Upper lobe of left lung (tissue), 6 donors: ENCODE results near the gene PLTP. TPM values are rescaled to one million over a fixed set of nuclear protein-coding genes. Genes with fewer than 3 reads are reported as not detected.
A peak's percentile ranks its signal among the peaks of the same experiment; 100 is the strongest.

Experiments
- ATAC-seq, 2 donors: fragments of 200-7000 bp; cut with Tn5 transposase; one replicate each; pipeline ENCODE4 v1.9.1; 2022; ENCODE audit warnings: mild to moderate bottlenecking in 2 of 2, moderate library complexity in 2 of 2; ENCODE audit not compliant: low FRiP score in 2 of 2
- DNase-seq, 2 donors: peaks; one replicate each; pipeline ENCODE4 v3.0.0-alpha.2; 2019 to 2020
- H3K27ac ChIP-seq, 4 donors: fragments of 200-600 bp; sonication (generic); one replicate each; pipeline ENCODE4 v1.5.1; 2016 to 2019
- H3K27me3 ChIP-seq, 4 donors: fragments of 200-600 bp; sonication (generic); one replicate each; pipeline ENCODE4 v1.5.1; 2017 to 2019
- H3K36me3 ChIP-seq, 4 donors: fragments of 200-600 bp; sonication (generic); one replicate each; pipeline ENCODE4 v1.5.1; 2016 to 2019
- H3K4me1 ChIP-seq, 4 donors: fragments of 200-600 bp; sonication (generic); one replicate each; pipeline ENCODE4 v1.5.1; 2018 to 2019
- H3K4me3 ChIP-seq, 4 donors: fragments of 200-600 bp; sonication (generic); one replicate each; pipeline ENCODE4 v1.5.1; 2017 to 2019; ENCODE audit warnings: mild to moderate bottlenecking in 2 of 4, moderate library complexity in 1 of 4
- H3K9me3 ChIP-seq, 4 donors: fragments of 200-600 bp; sonication (generic); one replicate each; pipeline ENCODE4 v1.5.1; 2018 to 2019
- CTCF ChIP-seq, 6 experiments: fragments of 450-650 bp in 4 of 6; fragments of 200-600 bp in 2 of 6; sonication (generic) in 2 of 6; IDR thresholded peaks; one replicate each; pipeline ENCODE4 v1.5.1; 2016 to 2019; ENCODE audit warnings: antibody characterized with exemption in 6 of 6
- EP300 ChIP-seq, 4 donors: sonication (generic); formaldehyde crosslinking; IDR thresholded peaks; one replicate each; pipeline ENCODE4 v1.5.1; 2017; ENCODE audit warnings: antibody characterized with exemption in 4 of 4, control low read depth in 2 of 4
- POLR2A ChIP-seq, 4 donors: fragments of 450-650 bp; IDR thresholded peaks; one replicate each; pipeline ENCODE4 v1.5.1; 2016 to 2017; ENCODE audit warnings: antibody characterized with exemption in 4 of 4, mild to moderate bottlenecking in 2 of 4
- POLR2AphosphoS5 ChIP-seq, 2 donors: sonication (generic); formaldehyde crosslinking; IDR thresholded peaks; one replicate each; pipeline ENCODE4 v1.5.1; 2017; ENCODE audit warnings: antibody characterized with exemption in 2 of 2
- WGBS, 2 donors: methylation state at CpG; one replicate each; pipeline ENCODE4 v1.1.5; 2017 to 2018; 5-methylcytosine and 5-hydroxymethylcytosine counted together
- total RNA-seq, 6 donors: library from RNA; depleted of rRNA in 4 of 6; stranded (reverse); fragments of >200 nt in 4 of 6; gene quantifications; one replicate each; pipeline versions ENCODE4 v1.1.0 to v1.2.1, GENCODE V29; 2016 to 2021
- donor health status: DM: no; HTN: no; CAD: no; lungs with moderate emphysema.
- donor health status: DM: no; HTN: yes; CAD: no; lungs with severe emphysema.

PLTP gene
- total RNA-seq, 6 donors from 2014 or later = 28.9 to 169 (median 57.8) TPM

DNA sequence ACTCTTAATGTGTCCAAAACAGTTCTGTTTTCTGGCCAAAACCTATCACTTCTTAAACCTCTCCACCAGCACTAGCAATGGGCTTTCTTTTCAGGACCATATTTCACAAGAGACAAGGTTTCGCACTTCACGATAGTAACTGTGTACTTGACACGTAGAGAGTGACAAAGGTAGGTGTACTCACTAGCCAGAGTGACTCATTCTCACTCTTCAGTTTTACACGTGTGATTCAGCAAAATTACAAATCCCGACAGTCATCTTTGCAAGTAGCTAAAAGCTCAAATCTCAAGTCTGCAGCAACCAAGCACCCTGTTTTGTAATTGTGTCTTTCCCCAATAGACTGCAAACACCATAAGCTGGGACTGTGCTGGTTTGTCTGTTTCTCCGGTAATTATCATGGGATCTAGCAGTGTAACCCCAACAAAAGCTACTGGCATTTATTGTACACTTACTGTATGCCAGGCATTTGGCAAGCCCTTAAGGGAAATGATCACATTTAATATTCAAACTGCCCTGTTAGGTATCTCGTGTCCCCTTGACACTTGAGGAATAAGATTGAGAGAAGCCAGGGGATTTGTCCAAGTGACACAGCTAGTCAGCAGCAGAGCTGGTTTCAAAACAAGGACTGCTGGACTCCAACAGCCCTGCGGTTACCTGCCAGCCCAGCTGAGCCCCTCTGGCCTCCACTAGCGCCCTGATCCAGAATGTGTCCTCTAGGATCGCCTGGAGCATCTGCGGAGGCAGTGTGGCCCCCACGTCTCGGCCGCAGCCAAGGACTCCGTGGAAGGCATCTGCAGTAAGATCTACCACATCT, 32.4 kb upstream of the PLTP start:
- H3K9me3 ChIP-seq = no peaks in the 10 kb centered on the region
- peaks cover 63 to 100% (median 96%) of the 10 kb centered on the region in 4 donors for H3K36me3 ChIP-seq
- H3K27ac ChIP-seq = peak overlapping the region in 1 of 4 donors; percentile 50
- no peak for DNase-seq
- peaks cover 0 to 14% (median 7%) of the 10 kb centered on the region in 4 donors for H3K4me1 ChIP-seq
- ATAC-seq = no peak
- no peak for TF ChIP-seq EP300 (IDR thresholded peaks at IDR 0.05)
- TF ChIP-seq POLR2AphosphoS5 (IDR thresholded peaks at IDR 0.05) = no peak
- H3K4me3 ChIP-seq = no peak overlapping the region
- 82 to 87% methylated on average over 14 to 15 of the region's 15 CpGs for whole genome bisulfite sequencing, 2 donors
- H3K27me3 ChIP-seq = no peaks in the 10 kb centered on the region

DNA sequence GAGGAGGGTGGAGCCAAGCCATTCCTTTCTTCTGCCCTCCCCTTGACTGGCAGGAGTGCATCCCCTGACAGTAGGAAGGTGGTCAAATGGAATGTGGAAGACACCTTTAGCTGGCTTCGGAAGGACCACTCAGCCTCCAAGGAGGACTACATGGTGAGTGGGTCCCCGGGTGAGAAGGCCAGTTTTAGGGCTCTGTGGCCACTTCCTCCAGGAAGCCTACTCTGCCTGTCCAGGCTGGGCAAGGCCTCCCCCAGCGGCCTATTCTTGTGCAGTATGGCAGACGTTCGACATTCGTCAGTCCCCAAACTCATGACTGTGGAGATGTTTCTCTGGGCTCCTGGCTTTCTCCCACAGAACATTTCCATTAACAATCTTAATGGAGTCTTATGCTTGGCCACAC, 31.7 kb upstream of the PLTP start:
- no peak for DNase-seq
- no peak for ATAC-seq
- Histone ChIP-seq H3K4me1 (peaks cover 0 to 14% (median 7%) of the 10 kb centered on the region in 4 donors), H3K4me3 (no peak overlapping the region), H3K27ac (peak overlapping the region in 1 of 4 donors; percentile 3), H3K36me3 (peaks cover 66 to 100% (median 96%) of the 10 kb centered on the region in 4 donors), H3K27me3 (no peaks in the 10 kb centered on the region), H3K9me3 (no peaks in the 10 kb centered on the region)
- WGBS, 2 donors = 91 to 97% methylated on average over 6 of the region's 6 CpGs
- TF ChIP-seq POLR2AphosphoS5 (IDR thresholded peaks at IDR 0.05) (no peak), POLR2A (IDR thresholded peaks at IDR 0.05) (no peak), EP300 (IDR thresholded peaks at IDR 0.05) (no peak), CTCF (IDR thresholded peaks at IDR 0.05) (no peak)

GRCh38 chr20:45940469-45940868, 28.5 kb upstream of the PLTP start:
- no peak for DNase-seq
- Histone ChIP-seq H3K27ac (no peak overlapping the region), H3K9me3 (no peaks in the 10 kb centered on the region), H3K36me3 (peaks cover 58 to 88% (median 83%) of the 10 kb centered on the region in 4 donors), H3K4me3 (no peak overlapping the region), H3K4me1 (peaks cover 9 to 19% (median 15%) of the 10 kb centered on the region in 4 donors), H3K27me3 (no peaks in the 10 kb centered on the region)
- WGBS, 2 donors = 96 to 98% methylated on average over 5 to 13 of the region's 13 CpGs
- no peak for TF ChIP-seq POLR2A (IDR thresholded peaks at IDR 0.05)
- TF ChIP-seq POLR2AphosphoS5 (IDR thresholded peaks at IDR 0.05) = no peak
- no peak for ATAC-seq

- Histone ChIP-seq H3K4me1 (peaks cover 9 to 19% (median 14%) of the 10 kb centered on the region in 4 donors), H3K27ac (no peak overlapping the region), H3K27me3 (no peaks in the 10 kb centered on the region), H3K4me3 (no peak overlapping the region), H3K9me3 (no peaks in the 10 kb centered on the region), H3K36me3 (peaks cover 54 to 84% (median 79%) of the 10 kb centered on the region in 4 donors)
- DNase-seq (no peak), ATAC-seq (no peak)
- 90 to 97% methylated on average over 3 of the region's 3 CpGs for WGBS, 2 donors
- no peak for TF ChIP-seq CTCF (IDR thresholded peaks at IDR 0.05)
- TF ChIP-seq POLR2A (IDR thresholded peaks at IDR 0.05) = no peak
- no peak for TF ChIP-seq EP300 (IDR thresholded peaks at IDR 0.05)
- TF ChIP-seq POLR2AphosphoS5 (IDR thresholded peaks at IDR 0.05) = no peak
These were observed 28.1 kb upstream of the PLTP start for GRCh38 chr20:45940053-45940452.

DNA sequence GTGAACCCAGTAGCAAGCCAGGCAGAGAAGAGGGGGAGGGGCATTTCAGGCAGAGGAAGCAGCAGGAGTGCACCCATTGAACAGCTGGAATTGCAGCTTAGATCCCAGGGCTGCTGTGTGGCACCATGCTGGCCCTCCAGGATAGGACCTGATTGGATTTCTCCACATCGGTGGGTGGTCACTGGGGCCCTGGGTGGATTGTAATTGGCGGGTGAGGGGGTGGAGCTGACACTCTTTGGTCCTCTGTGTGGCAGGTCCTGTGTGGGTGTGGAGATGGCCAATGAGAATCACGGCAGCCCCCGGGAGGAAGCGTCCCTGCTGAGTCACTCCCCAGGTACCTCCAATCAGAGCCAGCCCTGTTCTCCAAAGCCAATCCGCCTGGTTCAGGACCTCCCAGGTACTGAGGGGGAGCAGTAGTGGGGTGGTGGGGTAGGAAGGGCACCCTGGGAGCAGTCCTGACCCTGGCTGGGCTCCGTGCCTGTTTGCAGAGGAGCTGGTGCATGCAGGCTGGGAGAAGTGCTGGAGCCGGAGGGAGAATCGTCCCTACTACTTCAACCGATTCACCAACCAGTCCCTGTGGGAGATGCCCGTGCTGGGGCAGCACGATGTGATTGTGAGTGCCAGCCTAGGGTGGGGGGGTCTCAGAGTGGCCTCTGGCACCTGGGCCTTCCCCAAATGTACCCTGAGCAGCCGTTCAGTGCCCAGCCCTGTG, 26.9 kb upstream of the PLTP start:
- DNase-seq (no peak), ATAC-seq (no peak)
- H3K4me1 ChIP-seq = peaks cover 9 to 20% (median 14%) of the 10 kb centered on the region in 4 donors
- H3K9me3 ChIP-seq = no peaks in the 10 kb centered on the region
- TF ChIP-seq POLR2AphosphoS5 (IDR thresholded peaks at IDR 0.05) (no peak), POLR2A (IDR thresholded peaks at IDR 0.05) (no peak), EP300 (IDR thresholded peaks at IDR 0.05) (no peak), CTCF (IDR thresholded peaks at IDR 0.05) (no peak)
- H3K27ac ChIP-seq = no peak overlapping the region
- H3K27me3 ChIP-seq = no peaks in the 10 kb centered on the region
- whole genome bisulfite sequencing, 2 donors = 88 to 97% methylated on average over 5 to 13 of the region's 13 CpGs
- peaks cover 43 to 72% (median 67%) of the 10 kb centered on the region in 4 donors for H3K36me3 ChIP-seq
- no peak overlapping the region for H3K4me3 ChIP-seq
